Smooth muscle cell (in vitro differentiated cells): Measurements from ENCODE around the gene ST7L. TPM values are rescaled to one million over a fixed set of nuclear protein-coding genes. Genes with fewer than 3 reads are reported as not detected.

Experiments
- DNase-seq: peaks from one replicate; lab custom pipeline; 2025; ENCODE audit not compliant: unreplicated experiment; lab: John Stamatoyannopoulos, UW
- H2AFZ ChIP-seq: fragments of 200-600 bp; sonication (generic); 2 replicates; pipeline ENCODE4 v1.6.0; 2016; ENCODE audit warnings: antibody characterized with exemption, low read depth, mild to moderate bottlenecking
- H3F3A ChIP-seq: fragments of 200-600 bp; sonication (generic); 2 replicates; pipeline ENCODE4 v1.6.0; 2017; ENCODE audit warnings: antibody characterized with exemption, low read depth
- H3K27ac ChIP-seq: fragments of 200-600 bp; sonication (generic); 2 replicates; pipeline ENCODE4 v1.5.1; 2016; ENCODE audit warnings: low read depth, mild to moderate bottlenecking
- H3K27me3 ChIP-seq: fragments of 200-600 bp; sonication (generic); 2 replicates; pipeline ENCODE4 v1.6.1; 2016; ENCODE audit warnings: low read depth, mild to moderate bottlenecking
- H3K36me3 ChIP-seq: fragments of 200-600 bp; sonication (generic); 2 replicates; pipeline ENCODE4 v1.5.1; 2016; ENCODE audit warnings: low read depth
- H3K4me1 ChIP-seq: fragments of 200-600 bp; sonication (generic); 2 replicates; pipeline ENCODE4 v1.5.1; 2016; ENCODE audit warnings: low read depth
- H3K4me2 ChIP-seq: fragments of 200-600 bp; sonication (generic); 2 replicates; pipeline ENCODE4 v1.6.0; 2016; ENCODE audit warnings: mild to moderate bottlenecking
- H3K4me3 ChIP-seq: fragments of 200-600 bp; sonication (generic); 2 replicates; pipeline ENCODE4 v1.5.1; 2016; ENCODE audit warnings: mild to moderate bottlenecking
- H3K79me2 ChIP-seq: fragments of 200-600 bp; sonication (generic); 2 replicates; pipeline ENCODE4 v1.6.0; 2016; ENCODE audit warnings: low read depth, mild to moderate bottlenecking
- H3K9ac ChIP-seq: fragments of 200-600 bp; sonication (generic); 2 replicates; pipeline ENCODE4 v1.6.0; 2016; ENCODE audit warnings: low read depth
- H3K9me3 ChIP-seq: fragments of 200-600 bp; sonication (generic); replicated peaks from 2 replicates; pipeline ENCODE4 v1.5.1; 2016; ENCODE audit warnings: low read depth
- H4K20me1 ChIP-seq: fragments of 200-600 bp; sonication (generic); 2 replicates; pipeline ENCODE4 v1.6.0; 2016; ENCODE audit warnings: low read depth
- WGBS: methylation state at CpG from one replicate; pipeline ENCODE4 v1.1.7; 2016; ENCODE audit warnings: low lambda C conversion rate; 5-methylcytosine and 5-hydroxymethylcytosine counted together
- polyA plus RNA-seq: library from polyadenylated mRNA; unstranded; fragments of >200 nt; fragmentation: Nextera tagmentation; extraction: Ambion mirVana; gene quantifications from 2 replicates; pipeline ENCODE4 v1.2.1, GENCODE V29; 2016
- total RNA-seq: library from RNA; depleted of rRNA; stranded (reverse); fragments of >200 nt; gene quantifications from 2 replicates; pipeline ENCODE4 v1.2.3, GENCODE V29; 2014
- TF ChIP-seq, protein P1 (sequence below): fragments of 200-600 bp; sonication (generic); IDR thresholded peaks from 2 replicates; pipeline ENCODE4 v1.5.1; 2017; ENCODE audit warnings: borderline replicate concordance, mild to moderate bottlenecking, antibody characterized with exemption; ENCODE audit not compliant: insufficient read depth, poor library complexity, severe bottlenecking

Gene ST7L
- total and polyA plus RNA-seq, 2 experiments from 2014 or later = 11.8 to 28.0 TPM

GRCh38 chr1:112638110-112638428 is 19.1 kb upstream of the ST7L start:
- peaks cover 93% of the 10 kb centered on the region for H3K79me2 ChIP-seq
- peak overlapping the region; percentile 18 for H3K27ac ChIP-seq
- DNase-seq = no peak
- TF ChIP-seq, protein P1, sequence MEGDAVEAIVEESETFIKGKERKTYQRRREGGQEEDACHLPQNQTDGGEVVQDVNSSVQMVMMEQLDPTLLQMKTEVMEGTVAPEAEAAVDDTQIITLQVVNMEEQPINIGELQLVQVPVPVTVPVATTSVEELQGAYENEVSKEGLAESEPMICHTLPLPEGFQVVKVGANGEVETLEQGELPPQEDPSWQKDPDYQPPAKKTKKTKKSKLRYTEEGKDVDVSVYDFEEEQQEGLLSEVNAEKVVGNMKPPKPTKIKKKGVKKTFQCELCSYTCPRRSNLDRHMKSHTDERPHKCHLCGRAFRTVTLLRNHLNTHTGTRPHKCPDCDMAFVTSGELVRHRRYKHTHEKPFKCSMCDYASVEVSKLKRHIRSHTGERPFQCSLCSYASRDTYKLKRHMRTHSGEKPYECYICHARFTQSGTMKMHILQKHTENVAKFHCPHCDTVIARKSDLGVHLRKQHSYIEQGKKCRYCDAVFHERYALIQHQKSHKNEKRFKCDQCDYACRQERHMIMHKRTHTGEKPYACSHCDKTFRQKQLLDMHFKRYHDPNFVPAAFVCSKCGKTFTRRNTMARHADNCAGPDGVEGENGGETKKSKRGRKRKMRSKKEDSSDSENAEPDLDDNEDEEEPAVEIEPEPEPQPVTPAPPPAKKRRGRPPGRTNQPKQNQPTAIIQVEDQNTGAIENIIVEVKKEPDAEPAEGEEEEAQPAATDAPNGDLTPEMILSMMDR = no peak
- peaks cover 3% of the 10 kb centered on the region for H3K4me1 ChIP-seq
- peaks cover 8% of the 10 kb centered on the region for H3F3A ChIP-seq
- H3K36me3 ChIP-seq = no peaks in the 10 kb centered on the region
- H3K9me3 ChIP-seq = no peaks in the 10 kb centered on the region
- H3K4me2 ChIP-seq = no peak overlapping the region
- H3K4me3 ChIP-seq = no peak overlapping the region
- H4K20me1 ChIP-seq = peaks cover 93% of the 10 kb centered on the region
- 100% methylated on average over 1 of the region's 1 CpG for WGBS
- H3K9ac ChIP-seq = no peak overlapping the region
- no peak overlapping the region for H2AFZ ChIP-seq
- no peaks in the 10 kb centered on the region for H3K27me3 ChIP-seq

GRCh38 chr1:112637254-112638109 is 18.5 kb upstream of the ST7L start:
- TF ChIP-seq, protein P1 = no peak
- Histone ChIP-seq H4K20me1 (peaks cover 93% of the 10 kb centered on the region), H3K79me2 (peaks cover 93% of the 10 kb centered on the region), H3K27ac (peak overlapping the region; percentile 18), H3K4me1 (peaks cover 3% of the 10 kb centered on the region), H3K9ac (no peak overlapping the region), H3F3A (peaks cover 8% of the 10 kb centered on the region), H2AFZ (no peak overlapping the region), H3K27me3 (no peaks in the 10 kb centered on the region), H3K9me3 (no peaks in the 10 kb centered on the region), H3K4me2 (no peak overlapping the region), H3K36me3 (no peaks in the 10 kb centered on the region), H3K4me3 (no peak overlapping the region)
- DNase-seq = no peak
- WGBS = 63% methylated on average over 4 of the region's 4 CpGs

DNA sequence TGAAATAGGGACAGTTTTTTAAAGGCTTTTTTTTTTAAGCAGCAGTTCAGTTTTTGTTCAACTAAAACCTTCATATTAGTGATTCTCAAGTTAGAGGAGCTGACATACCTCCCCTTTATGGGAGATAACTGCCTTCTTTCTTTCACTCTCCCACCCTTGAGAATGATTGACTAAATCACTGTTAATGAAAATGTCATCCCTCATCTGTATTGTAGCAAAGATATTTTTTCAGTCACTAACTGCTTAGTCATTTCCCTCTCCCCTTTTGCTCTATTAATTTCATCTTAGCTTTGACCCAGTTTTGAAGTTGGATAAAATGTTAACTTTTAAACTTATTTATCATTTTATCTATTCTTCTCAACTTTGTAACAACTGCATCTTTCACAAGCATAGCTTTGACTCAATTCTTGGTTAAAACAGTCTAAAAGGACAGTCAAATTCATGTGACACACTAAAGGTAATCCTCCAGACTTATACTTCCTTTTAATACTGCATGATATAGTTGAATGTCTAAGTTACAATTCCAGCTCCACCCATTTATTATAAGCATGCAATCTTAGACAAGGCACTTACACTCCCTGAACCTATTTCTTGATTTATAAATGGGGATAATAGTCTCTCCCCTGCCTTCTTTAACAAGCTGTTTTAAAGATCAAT is 17.8 kb upstream of the ST7L start:
- Histone ChIP-seq H2AFZ (no peak overlapping the region), H3K4me2 (no peak overlapping the region), H3F3A (peaks cover 8% of the 10 kb centered on the region), H3K9ac (no peak overlapping the region), H3K27ac (peak overlapping the region; percentile 18), H3K36me3 (no peaks in the 10 kb centered on the region), H4K20me1 (peaks cover 93% of the 10 kb centered on the region), H3K4me1 (peaks cover 3% of the 10 kb centered on the region), H3K9me3 (no peaks in the 10 kb centered on the region), H3K27me3 (no peaks in the 10 kb centered on the region), H3K4me3 (no peak overlapping the region), H3K79me2 (peaks cover 93% of the 10 kb centered on the region)
- TF ChIP-seq, protein P1 = no peak
- no peak for DNase-seq
